HUDEP-2 (cell line): ENCODE results near the gene HOPX.
A peak's percentile ranks its signal among the peaks of the same experiment; 100 is the strongest.
"Not testable (repeated sequence)": the region's sequence is repeated elsewhere in the genome, so short reads cannot be mapped to it uniquely, and the experiment has no call there.

Experiments
- DNase-seq, 76 experiments: peaks; one replicate each; lab custom pipeline; 2025; ENCODE audit not compliant: unreplicated experiment in 76 of 76; lab: John Stamatoyannopoulos, UW

The HOPX gene

GRCh38 chr4:56655627-56656345 is 25.3 kb downstream of the HOPX start:
- DNase-seq, result no peak

- DNase-seq, result no peak
Observed at GRCh38 chr4:56655209-56655626, 25.9 kb downstream of the HOPX start.

GRCh38 chr4:56654238-56654632 is 26.9 kb downstream of the HOPX start:
- peak in 3 of 76 experiments; percentile 0 to 6 (median 2) for DNase-seq

- no peak for DNase-seq
Observed at GRCh38 chr4:56653461-56654237, 27.4 kb downstream of the HOPX start.

- no peak for DNase-seq
Observed at GRCh38 chr4:56652196-56652595, 28.9 kb downstream of the HOPX start.

GRCh38 chr4:56651056-56651350 is 30.1 kb downstream of the HOPX start:
- no peak for DNase-seq

GRCh38 chr4:56650262-56651055 is 30.6 kb downstream of the HOPX start:
- no peak for DNase-seq

- DNase-seq, result no peak
Observed at GRCh38 chr4:56649445-56650261, 31.4 kb downstream of the HOPX start.

GRCh38 chr4:56648824-56649151 is 32.3 kb downstream of the HOPX start:
- DNase-seq, result no peak

GRCh38 chr4:56648021-56648823 is 32.9 kb downstream of the HOPX start:
- no peak for DNase-seq

- no peak for DNase-seq
Observed at GRCh38 chr4:56646341-56646740, 34.8 kb downstream of the HOPX start.

GRCh38 chr4:56643596-56643995 is 37.5 kb downstream of the HOPX start:
- DNase-seq, result no peak

- no peak for DNase-seq
Observed at GRCh38 chr4:56641494-56642051, 39.5 kb downstream of the HOPX start.

- no peak for DNase-seq
Observed at GRCh38 chr4:56640621-56641493, 40.2 kb downstream of the HOPX start.

GRCh38 chr4:56637791-56638190 is 43.3 kb downstream of the HOPX start:
- DNase-seq, result no peak

GRCh38 chr4:56637154-56637553 is 43.9 kb downstream of the HOPX start:
- no peak for DNase-seq

GRCh38 chr4:56634954-56635353 is 46.1 kb downstream of the HOPX start:
- not testable (repeated sequence) for DNase-seq

- no peak for DNase-seq
Observed at GRCh38 chr4:56633486-56633885, 47.6 kb downstream of the HOPX start.
